Measurements from ENCODE around the gene UBXN2A.

The UBXN2A gene

GRCh38 chr2:23939987-23940717, at the start of gene UBXN2A:
Gene UBXN2A (plus strand): TSS chr2:23940463. CDS start chr2:23958315, 17,852 bp downstream.
- H3K4me3 ChIP-seq (ENCODE audit: control insufficient read depth, low read depth, low read length), result peak within 1 kb of the TSS; percentile 85
- TF ChIP-seq, protein P1, sequence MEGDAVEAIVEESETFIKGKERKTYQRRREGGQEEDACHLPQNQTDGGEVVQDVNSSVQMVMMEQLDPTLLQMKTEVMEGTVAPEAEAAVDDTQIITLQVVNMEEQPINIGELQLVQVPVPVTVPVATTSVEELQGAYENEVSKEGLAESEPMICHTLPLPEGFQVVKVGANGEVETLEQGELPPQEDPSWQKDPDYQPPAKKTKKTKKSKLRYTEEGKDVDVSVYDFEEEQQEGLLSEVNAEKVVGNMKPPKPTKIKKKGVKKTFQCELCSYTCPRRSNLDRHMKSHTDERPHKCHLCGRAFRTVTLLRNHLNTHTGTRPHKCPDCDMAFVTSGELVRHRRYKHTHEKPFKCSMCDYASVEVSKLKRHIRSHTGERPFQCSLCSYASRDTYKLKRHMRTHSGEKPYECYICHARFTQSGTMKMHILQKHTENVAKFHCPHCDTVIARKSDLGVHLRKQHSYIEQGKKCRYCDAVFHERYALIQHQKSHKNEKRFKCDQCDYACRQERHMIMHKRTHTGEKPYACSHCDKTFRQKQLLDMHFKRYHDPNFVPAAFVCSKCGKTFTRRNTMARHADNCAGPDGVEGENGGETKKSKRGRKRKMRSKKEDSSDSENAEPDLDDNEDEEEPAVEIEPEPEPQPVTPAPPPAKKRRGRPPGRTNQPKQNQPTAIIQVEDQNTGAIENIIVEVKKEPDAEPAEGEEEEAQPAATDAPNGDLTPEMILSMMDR (IDR thresholded peaks at IDR 0.05; ENCODE audit: control insufficient read depth, insufficient read depth, low read depth, low read length, missing control alignments), result no peak
- no peak for DNase-seq (ENCODE audit: low read depth)

DNA sequence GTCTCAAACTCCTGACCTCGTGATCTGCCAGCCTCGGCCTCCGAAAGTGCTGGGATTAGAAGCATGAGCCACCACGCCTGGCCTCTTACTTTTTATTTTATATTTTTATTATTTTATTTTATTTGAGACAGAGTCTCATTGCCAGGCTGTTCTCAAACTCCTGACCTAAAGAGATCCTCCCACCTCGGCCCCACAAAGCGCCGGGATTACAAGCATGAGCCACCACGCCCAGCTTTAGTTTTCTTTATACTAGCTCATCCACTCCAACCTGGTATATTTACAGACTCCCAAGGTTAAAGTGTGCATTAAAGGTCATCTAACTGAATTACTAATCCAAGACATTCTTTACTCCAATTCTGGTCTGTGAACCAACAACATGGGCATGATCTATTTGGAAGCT, 40.1 kb upstream of the UBXN2A start:
- DNase-seq (ENCODE audit: low read depth), result no peak
- H3K4me3 ChIP-seq (ENCODE audit: control insufficient read depth, low read depth, low read length), result no peak overlapping the region
- TF ChIP-seq, protein P1 (IDR thresholded peaks at IDR 0.05; ENCODE audit: control insufficient read depth, insufficient read depth, low read depth, low read length, missing control alignments), result no peak

GRCh38 chr2:23900541-23901322, 39.5 kb upstream of the UBXN2A start:
- TF ChIP-seq, protein P1 (IDR thresholded peaks at IDR 0.05; ENCODE audit: control insufficient read depth, insufficient read depth, low read depth, low read length, missing control alignments), result no peak
- no peak overlapping the region for H3K4me3 ChIP-seq (ENCODE audit: control insufficient read depth, low read depth, low read length)
- DNase-seq (ENCODE audit: low read depth), result peak; percentile 71

DNA sequence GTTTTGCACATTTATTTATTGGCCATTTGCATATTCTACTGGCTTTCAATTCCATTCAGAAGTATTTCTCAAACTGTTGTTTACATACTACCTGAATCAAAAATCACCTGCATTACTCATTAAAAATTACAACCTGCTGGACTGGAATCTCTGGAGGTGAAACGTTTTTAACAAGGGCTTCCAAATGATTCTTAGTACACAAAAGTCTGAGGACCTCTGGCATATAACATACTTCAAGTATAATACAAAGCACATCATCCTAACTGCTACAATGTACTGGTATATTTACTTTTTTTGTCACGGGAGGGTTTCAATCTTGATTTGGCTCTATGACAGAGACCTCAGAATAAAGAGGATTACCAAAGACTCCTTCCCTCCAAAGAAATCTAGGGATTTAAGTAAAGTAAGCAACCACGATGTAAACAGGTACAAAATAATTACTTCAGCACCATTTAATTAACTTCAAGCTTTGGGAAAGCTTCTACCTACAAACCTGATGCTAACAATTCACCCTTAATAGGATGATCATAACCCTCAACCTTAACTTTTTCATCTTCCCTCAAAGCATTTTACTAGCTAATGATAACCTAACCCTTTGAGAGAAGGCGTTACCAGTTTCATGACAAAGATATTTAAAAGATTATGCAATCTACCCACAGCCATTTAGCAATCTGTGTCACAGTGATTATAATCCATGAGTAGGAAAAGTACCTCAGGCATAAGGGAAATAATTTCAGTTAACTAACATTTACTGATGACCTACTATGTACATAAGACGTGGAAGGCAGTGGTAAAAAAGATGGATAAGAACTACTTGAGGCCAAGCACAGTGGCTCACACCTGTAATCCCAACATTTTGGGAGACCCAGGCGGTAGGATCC, 38.1 kb upstream of the UBXN2A start:
- peak; percentile 33 for DNase-seq (ENCODE audit: low read depth)
- TF ChIP-seq, protein P1 (IDR thresholded peaks at IDR 0.05; ENCODE audit: control insufficient read depth, insufficient read depth, low read depth, low read length, missing control alignments), result no peak

GRCh38 chr2:23903034-23903433, 37.2 kb upstream of the UBXN2A start:
- no peak overlapping the region for H3K4me3 ChIP-seq (ENCODE audit: control insufficient read depth, low read depth, low read length)
- no peak for DNase-seq (ENCODE audit: low read depth)
- TF ChIP-seq, protein P1 (IDR thresholded peaks at IDR 0.05; ENCODE audit: control insufficient read depth, insufficient read depth, low read depth, low read length, missing control alignments), result no peak

More for the DNA sequence above, 38.1 kb upstream of the UBXN2A start:
- H3K4me3 ChIP-seq (ENCODE audit: control insufficient read depth, low read depth, low read length), result no peak overlapping the region

- TF ChIP-seq, protein P1 (IDR thresholded peaks at IDR 0.05; ENCODE audit: control insufficient read depth, insufficient read depth, low read depth, low read length, missing control alignments), result no peak
- DNase-seq (ENCODE audit: low read depth), result no peak
- H3K4me3 ChIP-seq (ENCODE audit: control insufficient read depth, low read depth, low read length), result no peak overlapping the region
Measured at GRCh38 chr2:23904215-23904614, 36.0 kb upstream of the UBXN2A start.

All from AG09309 (cell line).